Cardiac muscle cell (in vitro differentiated cells and primary cell): ENCODE results near the gene HECW1. TPM values are rescaled to one million over a fixed set of nuclear protein-coding genes. Genes with fewer than 3 reads are reported as not detected.
"Not testable (repeated sequence)": the region's sequence is repeated elsewhere in the genome, so short reads cannot be mapped to it uniquely, and the experiment has no call there.

Source experiments
- DNase-seq, 2 donors: peaks; one replicate each; pipeline versions ENCODE4 v3.0.0 to v3.0.0-alpha.2; 2010 to 2017; ENCODE audit warnings: low read depth in 1 of 2, low spot score in 1 of 2
- H3K27ac ChIP-seq: fragments of 200-600 bp; sonication (generic); 2 replicates; pipeline ENCODE4 v1.5.1; 2016
- H3K27me3 ChIP-seq: fragments of 200-600 bp; sonication (generic); 2 replicates; pipeline ENCODE4 v1.6.0; 2016; ENCODE audit warnings: control low read depth
- H3K36me3 ChIP-seq: fragments of 200-600 bp; sonication (generic); 2 replicates; pipeline ENCODE4 v1.5.1; 2016; ENCODE audit warnings: control low read depth
- H3K4me1 ChIP-seq: fragments of 200-600 bp; sonication (generic); 2 replicates; pipeline ENCODE4 v1.8.1; 2017; ENCODE audit warnings: low read depth, mild to moderate bottlenecking, mixed run types
- H3K4me3 ChIP-seq: fragments of 200-600 bp; sonication (generic); 2 replicates; pipeline ENCODE4 v1.5.1; 2016; ENCODE audit warnings: mild to moderate bottlenecking
- H3K9me3 ChIP-seq: fragments of 200-600 bp; sonication (generic); 2 replicates; pipeline ENCODE4 v1.5.1; 2017; ENCODE audit warnings: low read depth, mild to moderate bottlenecking, control low read depth
- polyA plus RNA-seq: library from polyadenylated mRNA; unstranded; fragments of >200 nt; fragmentation: Nextera tagmentation; extraction: Ambion mirVana; gene quantifications from 2 replicates; pipeline ENCODE4 v1.2.1, GENCODE V29; 2016
- total RNA-seq: library from RNA; depleted of rRNA; stranded (reverse); fragments of >200 nt; gene quantifications from 2 replicates; pipeline ENCODE4 v1.2.3, GENCODE V29; 2016
- TF ChIP-seq, protein P1 (sequence below): IDR thresholded peaks from 2 replicates; pipeline ENCODE4 v1.5.1; 2012; ENCODE audit warnings: low read depth, mild to moderate bottlenecking, low read length

HECW1 gene
- total and polyA plus RNA-seq, 2 experiments from 2014 or later: 0.06 to 0.13 TPM

DNA sequence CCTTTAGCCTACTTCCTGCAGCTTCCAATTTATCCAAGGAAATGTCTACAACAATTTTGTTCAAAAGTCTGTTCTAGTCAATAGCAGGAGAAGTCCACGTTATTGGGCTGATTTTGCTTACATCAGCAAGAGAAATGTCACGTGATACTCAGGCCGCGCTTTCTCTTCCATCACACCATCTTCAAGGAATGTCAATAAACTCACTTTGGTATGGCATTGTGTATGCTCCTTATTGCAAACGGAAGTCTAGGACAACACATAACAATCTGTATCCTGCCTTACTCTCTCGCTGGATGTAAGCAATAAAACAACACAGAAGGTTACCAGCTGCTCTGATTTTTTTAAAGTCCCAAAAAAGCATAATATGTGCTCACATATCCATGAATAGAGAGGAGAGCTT lies 453.3 kb downstream of the HECW1 start:
- H3K4me1 ChIP-seq: no peaks in the 10 kb centered on the region
- no peak for DNase-seq
- no peaks in the 10 kb centered on the region for H3K9me3 ChIP-seq
- H3K27ac ChIP-seq: no peak overlapping the region
- no peak overlapping the region for H3K4me3 ChIP-seq
- TF ChIP-seq, protein P1, sequence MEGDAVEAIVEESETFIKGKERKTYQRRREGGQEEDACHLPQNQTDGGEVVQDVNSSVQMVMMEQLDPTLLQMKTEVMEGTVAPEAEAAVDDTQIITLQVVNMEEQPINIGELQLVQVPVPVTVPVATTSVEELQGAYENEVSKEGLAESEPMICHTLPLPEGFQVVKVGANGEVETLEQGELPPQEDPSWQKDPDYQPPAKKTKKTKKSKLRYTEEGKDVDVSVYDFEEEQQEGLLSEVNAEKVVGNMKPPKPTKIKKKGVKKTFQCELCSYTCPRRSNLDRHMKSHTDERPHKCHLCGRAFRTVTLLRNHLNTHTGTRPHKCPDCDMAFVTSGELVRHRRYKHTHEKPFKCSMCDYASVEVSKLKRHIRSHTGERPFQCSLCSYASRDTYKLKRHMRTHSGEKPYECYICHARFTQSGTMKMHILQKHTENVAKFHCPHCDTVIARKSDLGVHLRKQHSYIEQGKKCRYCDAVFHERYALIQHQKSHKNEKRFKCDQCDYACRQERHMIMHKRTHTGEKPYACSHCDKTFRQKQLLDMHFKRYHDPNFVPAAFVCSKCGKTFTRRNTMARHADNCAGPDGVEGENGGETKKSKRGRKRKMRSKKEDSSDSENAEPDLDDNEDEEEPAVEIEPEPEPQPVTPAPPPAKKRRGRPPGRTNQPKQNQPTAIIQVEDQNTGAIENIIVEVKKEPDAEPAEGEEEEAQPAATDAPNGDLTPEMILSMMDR: no peak
- H3K36me3 ChIP-seq: no peaks in the 10 kb centered on the region
- no peaks in the 10 kb centered on the region for H3K27me3 ChIP-seq

DNA sequence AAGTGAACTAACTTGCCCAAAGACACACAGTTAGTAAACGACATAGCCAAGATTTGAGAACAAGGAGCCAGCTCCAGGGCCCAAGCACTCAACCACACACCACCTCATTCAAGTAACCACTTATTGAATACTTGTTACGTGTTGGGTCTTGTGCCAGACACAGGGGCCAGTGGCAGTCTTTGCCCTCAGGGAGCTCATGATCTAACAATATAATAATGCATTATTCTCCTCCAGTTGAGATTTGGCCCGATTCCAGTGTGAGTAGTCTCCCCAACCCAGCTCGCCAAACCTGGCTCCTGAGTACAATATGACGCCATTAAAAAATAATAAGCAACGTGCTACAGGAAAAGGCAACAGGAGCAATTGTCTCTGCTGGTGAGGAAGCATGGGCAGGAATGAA lies 456.1 kb downstream of the HECW1 start:
- Histone ChIP-seq H3K4me3 (no peak overlapping the region), H3K36me3 (no peaks in the 10 kb centered on the region), H3K4me1 (no peaks in the 10 kb centered on the region), H3K9me3 (no peaks in the 10 kb centered on the region), H3K27me3 (no peaks in the 10 kb centered on the region), H3K27ac (no peak overlapping the region)
- peak in 1 of 2 donors; percentile 31 for DNase-seq
- TF ChIP-seq, protein P1: no peak

DNA sequence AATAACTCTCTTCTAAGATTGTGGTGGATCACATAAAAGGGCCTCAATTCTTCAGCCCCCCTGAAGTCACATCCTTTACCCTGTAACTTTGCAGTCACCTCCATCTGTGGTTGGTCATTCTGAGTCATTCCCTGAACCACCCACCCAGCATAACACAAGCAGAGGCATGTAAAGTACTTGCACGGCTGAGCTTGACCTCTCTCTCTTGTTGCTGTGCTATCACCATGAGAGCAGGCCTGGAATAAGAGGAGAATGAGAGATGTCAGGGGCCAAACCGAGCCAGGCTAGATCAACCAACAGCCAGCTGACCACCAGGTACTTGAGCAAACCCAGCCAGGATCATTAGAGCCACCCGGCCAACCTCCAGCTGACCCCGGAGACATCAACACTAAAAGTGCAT lies 457.0 kb downstream of the HECW1 start:
- no peak overlapping the region for H3K27ac ChIP-seq
- peak in 1 of 2 donors; percentile 30 for DNase-seq
- H3K27me3 ChIP-seq: no peaks in the 10 kb centered on the region
- H3K4me1 ChIP-seq: no peaks in the 10 kb centered on the region
- H3K36me3 ChIP-seq: no peaks in the 10 kb centered on the region
- H3K9me3 ChIP-seq: no peaks in the 10 kb centered on the region
- TF ChIP-seq, protein P1: no peak
- H3K4me3 ChIP-seq: no peak overlapping the region

DNA sequence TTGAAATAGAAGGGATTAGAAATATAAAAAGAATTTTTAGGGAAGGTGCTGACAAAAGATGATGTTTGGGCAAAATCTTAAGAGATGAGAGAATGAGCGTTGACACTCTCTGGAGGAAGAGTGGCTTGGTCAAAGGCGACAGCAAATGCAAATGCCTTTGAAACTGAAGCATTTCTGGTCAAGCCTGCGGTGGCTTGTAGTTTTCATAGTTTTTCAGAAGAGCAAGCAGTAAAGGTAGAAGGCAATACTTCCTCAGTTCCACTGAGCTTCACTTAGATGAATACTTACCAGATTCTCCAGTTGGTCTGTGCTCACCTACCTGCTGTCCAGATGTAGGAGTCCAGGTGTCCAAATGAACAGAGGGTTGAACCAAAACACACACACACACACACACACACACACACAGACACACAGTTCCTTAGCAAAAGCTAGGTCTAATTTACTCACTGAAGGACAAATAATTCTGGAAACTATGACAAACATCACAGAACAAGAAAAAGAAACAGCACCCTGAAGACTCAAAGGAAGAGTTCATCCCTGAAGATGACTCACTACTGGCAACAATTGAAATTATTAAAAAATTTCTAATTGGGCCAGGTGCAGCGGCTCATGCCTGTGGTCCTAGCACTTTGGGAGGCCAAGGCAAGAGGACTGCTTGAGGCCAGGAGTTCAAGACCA lies 458.4 kb downstream of the HECW1 start:
- Histone ChIP-seq H3K36me3 (no peaks in the 10 kb centered on the region), H3K27ac (no peak overlapping the region), H3K4me1 (no peaks in the 10 kb centered on the region), H3K4me3 (no peak overlapping the region), H3K9me3 (no peaks in the 10 kb centered on the region), H3K27me3 (no peaks in the 10 kb centered on the region)
- TF ChIP-seq, protein P1: no peak
- no peak for DNase-seq

DNA sequence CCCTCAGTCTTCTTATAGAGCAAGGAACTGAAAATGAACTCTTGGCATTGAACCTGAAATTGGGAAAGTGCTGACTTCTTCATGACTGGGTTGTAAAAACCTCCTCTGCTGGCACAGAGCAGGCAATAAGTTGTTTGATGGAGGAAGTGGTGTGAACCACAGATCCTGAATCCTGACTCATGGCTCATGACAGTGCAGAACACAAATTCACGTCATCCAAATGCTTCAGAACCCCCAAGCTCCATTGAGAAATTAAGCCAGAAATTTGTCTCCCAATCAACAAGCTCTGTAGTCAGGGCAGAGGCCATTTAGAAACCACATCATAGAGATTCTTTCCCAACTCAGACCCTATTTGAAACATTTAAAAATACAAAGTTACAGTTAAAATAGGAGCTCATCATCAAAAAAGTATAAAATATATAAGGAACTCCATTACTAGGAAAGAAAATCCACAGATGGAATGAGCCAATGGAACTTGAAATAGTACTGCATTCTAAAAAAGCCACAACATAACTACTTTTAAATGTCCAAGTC lies 460.1 kb downstream of the HECW1 start:
- H3K36me3 ChIP-seq: no peaks in the 10 kb centered on the region
- H3K27me3 ChIP-seq: no peaks in the 10 kb centered on the region
- H3K4me1 ChIP-seq: no peaks in the 10 kb centered on the region
- peak in 1 of 2 donors; percentile 100 for DNase-seq
- TF ChIP-seq, protein P1: no peak
- H3K4me3 ChIP-seq: no peak overlapping the region
- no peak overlapping the region for H3K27ac ChIP-seq
- no peaks in the 10 kb centered on the region for H3K9me3 ChIP-seq

DNA sequence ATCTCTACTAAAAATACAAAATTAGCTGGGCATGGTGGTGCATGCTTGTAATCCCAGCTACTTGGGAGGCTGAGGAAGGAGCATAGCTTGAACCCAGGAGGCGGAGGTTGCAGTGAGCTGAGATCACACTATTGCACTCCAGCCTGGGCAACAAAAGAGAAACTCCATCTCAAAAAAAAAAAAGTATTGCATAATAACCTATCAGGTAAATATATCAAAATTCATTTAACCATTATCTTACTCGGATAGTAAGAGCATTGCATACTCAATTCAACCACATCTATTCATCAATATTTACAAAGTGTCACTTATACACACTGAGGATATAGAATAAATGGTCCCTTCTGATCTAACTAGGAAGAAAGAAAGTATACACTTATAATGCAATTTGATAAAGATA lies 461.4 kb downstream of the HECW1 start:
- not testable (repeated sequence) for H3K9me3 ChIP-seq, H3K4me1 ChIP-seq, H3K36me3 ChIP-seq, H3K27ac ChIP-seq, DNase-seq, H3K4me3 ChIP-seq, H3K27me3 ChIP-seq
